ENCODE results near the gene HCN2.

The HCN2 gene

GRCh38 chr19:588093-588740 is 1.5 kb upstream of the HCN2 start:
- no peak overlapping the region for H3K4me3 ChIP-seq (replicated peaks; ENCODE audit: low read depth, low read length)
- DNase-seq (ENCODE audit: extremely low read depth, low read depth) = no peak
- TF ChIP-seq, protein P1, sequence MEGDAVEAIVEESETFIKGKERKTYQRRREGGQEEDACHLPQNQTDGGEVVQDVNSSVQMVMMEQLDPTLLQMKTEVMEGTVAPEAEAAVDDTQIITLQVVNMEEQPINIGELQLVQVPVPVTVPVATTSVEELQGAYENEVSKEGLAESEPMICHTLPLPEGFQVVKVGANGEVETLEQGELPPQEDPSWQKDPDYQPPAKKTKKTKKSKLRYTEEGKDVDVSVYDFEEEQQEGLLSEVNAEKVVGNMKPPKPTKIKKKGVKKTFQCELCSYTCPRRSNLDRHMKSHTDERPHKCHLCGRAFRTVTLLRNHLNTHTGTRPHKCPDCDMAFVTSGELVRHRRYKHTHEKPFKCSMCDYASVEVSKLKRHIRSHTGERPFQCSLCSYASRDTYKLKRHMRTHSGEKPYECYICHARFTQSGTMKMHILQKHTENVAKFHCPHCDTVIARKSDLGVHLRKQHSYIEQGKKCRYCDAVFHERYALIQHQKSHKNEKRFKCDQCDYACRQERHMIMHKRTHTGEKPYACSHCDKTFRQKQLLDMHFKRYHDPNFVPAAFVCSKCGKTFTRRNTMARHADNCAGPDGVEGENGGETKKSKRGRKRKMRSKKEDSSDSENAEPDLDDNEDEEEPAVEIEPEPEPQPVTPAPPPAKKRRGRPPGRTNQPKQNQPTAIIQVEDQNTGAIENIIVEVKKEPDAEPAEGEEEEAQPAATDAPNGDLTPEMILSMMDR (IDR thresholded peaks at IDR 0.05; ENCODE audit: low read depth, low read length, missing control alignments) = peak; percentile 74

GRCh38 chr19:588741-589692 is 664 bp upstream of the HCN2 start:
- TF ChIP-seq, protein P1 (IDR thresholded peaks at IDR 0.05; ENCODE audit: low read depth, low read length, missing control alignments) = no peak
- no peak overlapping the region for H3K4me3 ChIP-seq (replicated peaks; ENCODE audit: low read depth, low read length)
- DNase-seq (ENCODE audit: extremely low read depth, low read depth) = no peak

- DNase-seq (ENCODE audit: extremely low read depth, low read depth) = no peak
- H3K4me3 ChIP-seq (replicated peaks; ENCODE audit: low read depth, low read length) = no peak overlapping the region
- TF ChIP-seq, protein P1 (IDR thresholded peaks at IDR 0.05; ENCODE audit: low read depth, low read length, missing control alignments) = no peak
Observed at GRCh38 chr19:590396-590745, 690 bp downstream of the HCN2 start.

GRCh38 chr19:590750-591098 is 1.0 kb downstream of the HCN2 start:
- TF ChIP-seq, protein P1 (IDR thresholded peaks at IDR 0.05; ENCODE audit: low read depth, low read length, missing control alignments) = no peak
- DNase-seq (ENCODE audit: extremely low read depth, low read depth) = no peak
- no peak overlapping the region for H3K4me3 ChIP-seq (replicated peaks; ENCODE audit: low read depth, low read length)

DNA sequence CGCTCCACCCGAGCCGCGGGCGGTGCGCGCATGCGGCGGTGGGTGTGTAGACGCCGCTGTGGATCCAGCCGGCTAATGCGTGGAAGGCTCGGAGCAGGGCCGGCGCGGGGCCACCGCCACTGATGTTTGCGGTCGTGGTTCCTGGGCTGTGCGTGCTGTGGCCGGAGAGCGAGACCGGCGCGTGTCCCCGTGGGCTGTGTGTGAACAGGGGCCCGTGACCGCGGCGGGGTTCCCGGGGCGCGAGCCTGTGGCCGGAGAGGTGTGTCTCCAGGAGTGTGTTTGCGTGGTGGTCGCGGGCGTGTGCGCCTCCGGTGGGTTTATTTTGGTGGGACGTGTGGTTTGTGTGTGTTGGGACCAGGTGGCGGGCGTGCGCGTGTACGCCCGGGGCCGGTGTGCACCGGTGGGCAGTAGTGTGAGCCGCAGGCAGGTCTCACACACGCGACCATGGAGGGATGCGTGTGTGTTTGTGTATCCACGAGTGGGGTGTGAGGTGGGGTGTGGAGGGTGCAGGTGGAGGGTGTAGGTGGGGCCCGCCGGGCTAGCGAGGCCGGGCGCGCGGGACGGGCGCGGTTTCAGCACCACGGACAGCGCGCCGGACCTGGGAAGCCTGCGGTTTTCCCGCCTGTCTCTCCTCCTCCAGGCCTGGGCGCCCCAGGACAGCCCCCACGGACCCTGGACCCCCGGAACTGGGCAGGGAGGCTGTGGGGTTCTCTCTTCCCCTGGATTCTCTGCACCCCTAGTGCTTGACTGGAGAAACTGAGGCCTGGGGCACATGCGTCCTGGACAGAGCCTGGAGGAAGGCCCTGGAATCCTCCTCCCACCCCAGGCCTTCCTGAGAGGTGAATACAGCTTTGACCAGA is 1.6 kb downstream of the HCN2 start:
- no peak for DNase-seq (ENCODE audit: extremely low read depth, low read depth)

GRCh38 chr19:592101-592500 is 2.4 kb downstream of the HCN2 start:
- TF ChIP-seq, protein P1 (IDR thresholded peaks at IDR 0.05; ENCODE audit: low read depth, low read length, missing control alignments) = no peak
- no peak for DNase-seq (ENCODE audit: extremely low read depth, low read depth)
- no peak overlapping the region for H3K4me3 ChIP-seq (replicated peaks; ENCODE audit: low read depth, low read length)

More for the DNA sequence above, 1.6 kb downstream of the HCN2 start:
- no peak overlapping the region for H3K4me3 ChIP-seq (replicated peaks; ENCODE audit: low read depth, low read length)
- TF ChIP-seq, protein P1 (IDR thresholded peaks at IDR 0.05; ENCODE audit: low read depth, low read length, missing control alignments) = no peak

Data from HFF-Myc (cell line).